GM13976 (cell line): Measurements from ENCODE around the gene ATP6V1D.

ENCODE experiments used
- DNase-seq: peaks from one replicate; pipeline ENCODE4 v3.0.0; 2012; ENCODE audit warnings: low spot score
- CTCF ChIP-seq: IDR thresholded peaks from 2 replicates; pipeline ENCODE4 v1.5.1; 2012; ENCODE audit warnings: borderline replicate concordance, mild to moderate bottlenecking; ENCODE audit not compliant: insufficient read depth; ENCODE audit errors: extremely low read depth, missing control alignments, control extremely low read depth
- in situ Hi-C: fragments of 300-500 bp; cut with MboI; formaldehyde crosslinking; loops from one replicate; pipeline ENCODE4 v1.12.0; 2022; ENCODE audit warnings: low sequenced_read_pairs, mixed read lengths, inconsistent platforms; ENCODE audit not compliant: unreplicated experiment

Gene ATP6V1D

GRCh38 chr14:67371247-67372148 is 11.9 kb upstream of the ATP6V1D start:
- no peak for TF ChIP-seq CTCF
- in situ Hi-C loops, result no loop called here
- DNase-seq, result no peak

GRCh38 chr14:67370830-67371229 is 11.2 kb upstream of the ATP6V1D start:
- no peak for DNase-seq
- in situ Hi-C loops, result no loop called here
- no peak for TF ChIP-seq CTCF

- in situ Hi-C loops, result no loop called here
- DNase-seq, result no peak
- TF ChIP-seq CTCF, result no peak
These were observed 5.9 kb upstream of the ATP6V1D start for GRCh38 chr14:67365476-67365875.

- in situ Hi-C loops, result no loop called here
- TF ChIP-seq CTCF, result no peak
- DNase-seq, result no peak
These were observed 1.0 kb upstream of the ATP6V1D start for GRCh38 chr14:67360470-67361206.

- no peak for DNase-seq
- no peak for TF ChIP-seq CTCF
- in situ Hi-C loops, result no loop called here
These were observed 455 bp downstream of the ATP6V1D start for GRCh38 chr14:67358924-67359774.

GRCh38 chr14:67357969-67358354 is 1.6 kb downstream of the ATP6V1D start:
- no peak for TF ChIP-seq CTCF
- no peak for DNase-seq
- in situ Hi-C loops, result no loop called here
